NCI-H2196 (cell line): ENCODE data around the gene TENM4.
A peak's percentile ranks its signal among the peaks of the same experiment; 100 is the strongest.

Source experiments
- DNase-seq: peaks from one replicate; lab custom pipeline; 2025; ENCODE audit not compliant: unreplicated experiment; lab: John Stamatoyannopoulos, UW

Gene TENM4

GRCh38 chr11:79097246-79097875 is 343.5 kb downstream of the TENM4 start:
- DNase-seq: no peak

- no peak for DNase-seq
Measured at GRCh38 chr11:79095424-79095823, 345.4 kb downstream of the TENM4 start.

- DNase-seq: no peak
Measured at GRCh38 chr11:79094616-79095015, 346.2 kb downstream of the TENM4 start.

GRCh38 chr11:79092791-79093353 is 348.0 kb downstream of the TENM4 start:
- no peak for DNase-seq

- no peak for DNase-seq
Measured at GRCh38 chr11:79090191-79090705, 350.6 kb downstream of the TENM4 start.

- DNase-seq: no peak
Measured at GRCh38 chr11:79089601-79090000, 351.2 kb downstream of the TENM4 start.

- no peak for DNase-seq
Measured at GRCh38 chr11:79088967-79089366, 351.9 kb downstream of the TENM4 start.

GRCh38 chr11:79087961-79088318 is 352.9 kb downstream of the TENM4 start:
- DNase-seq: no peak

GRCh38 chr11:79087238-79087960 is 353.4 kb downstream of the TENM4 start:
- no peak for DNase-seq

GRCh38 chr11:79086056-79086455 is 354.8 kb downstream of the TENM4 start:
- no peak for DNase-seq

- DNase-seq: no peak
Measured at GRCh38 chr11:79084382-79084781, 356.4 kb downstream of the TENM4 start.

GRCh38 chr11:79083352-79083751 is 357.5 kb downstream of the TENM4 start:
- no peak for DNase-seq

- no peak for DNase-seq
Measured at GRCh38 chr11:79082907-79083306, 357.9 kb downstream of the TENM4 start.

GRCh38 chr11:79082280-79082679 is 358.6 kb downstream of the TENM4 start:
- no peak for DNase-seq

GRCh38 chr11:79081471-79082031 is 359.3 kb downstream of the TENM4 start:
- DNase-seq: no peak

- DNase-seq: no peak
Measured at GRCh38 chr11:79080551-79080950, 360.3 kb downstream of the TENM4 start.

GRCh38 chr11:79078999-79079398 is 361.8 kb downstream of the TENM4 start:
- DNase-seq: no peak

- DNase-seq: no peak
Measured at GRCh38 chr11:79078456-79078855, 362.4 kb downstream of the TENM4 start.

- no peak for DNase-seq
Measured at GRCh38 chr11:79077702-79078330, 363.0 kb downstream of the TENM4 start.

- peak; percentile 3 for DNase-seq
Measured at GRCh38 chr11:79076526-79077115, 364.2 kb downstream of the TENM4 start.

GRCh38 chr11:79074547-79074946 is 366.3 kb downstream of the TENM4 start:
- DNase-seq: no peak
